Measurements from ENCODE around the gene HSPB1. TPM values are rescaled to one million over a fixed set of nuclear protein-coding genes. Genes with fewer than 3 reads are reported as not detected.

HSPB1 gene
- total and polyA plus RNA-seq, 7 donors = 1,312 to 5,803 (median 4,364) TPM

DNA sequence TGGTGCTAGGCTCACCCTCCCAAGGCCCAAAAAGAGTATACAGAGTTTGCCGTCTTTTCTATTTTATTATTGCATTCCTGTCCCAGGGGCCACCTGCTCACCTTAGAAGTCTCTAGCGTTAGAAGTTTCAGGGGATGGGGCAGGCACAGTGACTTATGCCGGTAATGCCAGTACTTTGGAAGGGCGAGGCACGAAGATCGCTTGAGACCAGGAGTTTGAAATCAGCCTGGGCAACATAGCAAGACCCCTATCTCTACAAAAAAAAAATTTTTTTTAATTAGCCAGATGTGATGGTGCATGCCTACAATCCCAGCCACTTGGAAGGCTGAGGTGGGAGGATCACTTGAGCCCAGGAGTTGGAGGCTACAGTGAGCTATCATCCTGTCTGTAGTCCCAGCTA, 30.3 kb upstream of the HSPB1 start:
- peaks cover 4% of the 10 kb centered on the region for H3K4me1 ChIP-seq
- H3K9me3 ChIP-seq = no peaks in the 10 kb centered on the region
- H3K36me3 ChIP-seq (ENCODE audit: insufficient read depth in 1 of 2, low read depth in 1 of 2) = no peaks in the 10 kb centered on the region
- 85 to 92% (median 90%) methylated on average over 6 of the region's 6 CpGs for WGBS, 3 donors
- H3K4me3 ChIP-seq = no peak overlapping the region
- ATAC-seq (no peak), DNase-seq (no peak)
- intact Hi-C loops (cut with DNase I) = no loop called here
- TF ChIP-seq, protein P1, sequence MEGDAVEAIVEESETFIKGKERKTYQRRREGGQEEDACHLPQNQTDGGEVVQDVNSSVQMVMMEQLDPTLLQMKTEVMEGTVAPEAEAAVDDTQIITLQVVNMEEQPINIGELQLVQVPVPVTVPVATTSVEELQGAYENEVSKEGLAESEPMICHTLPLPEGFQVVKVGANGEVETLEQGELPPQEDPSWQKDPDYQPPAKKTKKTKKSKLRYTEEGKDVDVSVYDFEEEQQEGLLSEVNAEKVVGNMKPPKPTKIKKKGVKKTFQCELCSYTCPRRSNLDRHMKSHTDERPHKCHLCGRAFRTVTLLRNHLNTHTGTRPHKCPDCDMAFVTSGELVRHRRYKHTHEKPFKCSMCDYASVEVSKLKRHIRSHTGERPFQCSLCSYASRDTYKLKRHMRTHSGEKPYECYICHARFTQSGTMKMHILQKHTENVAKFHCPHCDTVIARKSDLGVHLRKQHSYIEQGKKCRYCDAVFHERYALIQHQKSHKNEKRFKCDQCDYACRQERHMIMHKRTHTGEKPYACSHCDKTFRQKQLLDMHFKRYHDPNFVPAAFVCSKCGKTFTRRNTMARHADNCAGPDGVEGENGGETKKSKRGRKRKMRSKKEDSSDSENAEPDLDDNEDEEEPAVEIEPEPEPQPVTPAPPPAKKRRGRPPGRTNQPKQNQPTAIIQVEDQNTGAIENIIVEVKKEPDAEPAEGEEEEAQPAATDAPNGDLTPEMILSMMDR (IDR thresholded peaks at IDR 0.05) = no peak
- no peak overlapping the region for H3K27ac ChIP-seq
- H3K27me3 ChIP-seq (ENCODE audit: insufficient read depth in 3 of 3, low read length in 2 of 3) = peaks cover 0 to 45% (median 13%) of the 10 kb centered on the region in 3 donors

DNA sequence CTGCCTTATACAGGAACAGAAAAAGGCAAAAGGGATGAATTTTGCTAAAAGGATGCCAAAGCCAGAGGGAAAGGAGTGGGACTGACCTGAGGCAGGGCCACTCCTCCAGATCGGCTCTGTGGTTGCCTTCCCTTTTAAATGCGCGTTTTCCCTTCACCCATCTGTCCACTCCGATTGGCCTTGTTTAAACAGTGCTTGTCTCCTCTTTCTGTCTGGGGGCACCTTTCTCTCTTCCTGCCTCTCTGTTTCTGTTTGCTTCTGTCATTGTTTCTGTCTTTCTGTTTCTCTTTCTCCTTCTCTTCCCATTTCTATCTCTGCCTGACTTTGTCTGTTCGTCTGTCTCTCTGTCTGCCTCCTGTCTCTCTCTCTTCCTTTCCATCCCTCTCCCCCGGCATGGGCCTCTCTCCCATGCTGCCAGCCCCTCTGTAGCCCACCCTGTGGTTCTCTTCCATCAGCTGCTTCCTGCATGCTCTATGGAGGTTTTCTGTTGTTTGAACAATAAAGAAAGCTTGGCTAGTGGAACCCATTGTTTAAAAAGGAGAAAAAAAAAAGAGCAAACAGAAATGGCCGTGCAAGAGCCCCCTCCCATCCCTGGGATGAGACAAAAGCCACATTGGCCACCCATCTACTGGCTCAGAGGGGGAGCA, 29.5 kb upstream of the HSPB1 start:
- no peaks in the 10 kb centered on the region for H3K4me1 ChIP-seq
- H3K27ac ChIP-seq = no peak overlapping the region
- H3K27me3 ChIP-seq (ENCODE audit: insufficient read depth in 3 of 3, low read length in 2 of 3) = peaks cover 0 to 41% (median 10%) of the 10 kb centered on the region in 3 donors
- no peaks in the 10 kb centered on the region for H3K36me3 ChIP-seq (ENCODE audit: insufficient read depth in 1 of 2, low read depth in 1 of 2)
- intact Hi-C loops (cut with DNase I) = no loop called here
- no peak overlapping the region for H3K4me3 ChIP-seq
- no peaks in the 10 kb centered on the region for H3K9me3 ChIP-seq
- DNase-seq (no peak), ATAC-seq (no peak)
- TF ChIP-seq, protein P1 (IDR thresholded peaks at IDR 0.05) = no peak
- 26 to 35% (median 31%) methylated on average over 7 of the region's 7 CpGs for WGBS, 3 donors

DNA sequence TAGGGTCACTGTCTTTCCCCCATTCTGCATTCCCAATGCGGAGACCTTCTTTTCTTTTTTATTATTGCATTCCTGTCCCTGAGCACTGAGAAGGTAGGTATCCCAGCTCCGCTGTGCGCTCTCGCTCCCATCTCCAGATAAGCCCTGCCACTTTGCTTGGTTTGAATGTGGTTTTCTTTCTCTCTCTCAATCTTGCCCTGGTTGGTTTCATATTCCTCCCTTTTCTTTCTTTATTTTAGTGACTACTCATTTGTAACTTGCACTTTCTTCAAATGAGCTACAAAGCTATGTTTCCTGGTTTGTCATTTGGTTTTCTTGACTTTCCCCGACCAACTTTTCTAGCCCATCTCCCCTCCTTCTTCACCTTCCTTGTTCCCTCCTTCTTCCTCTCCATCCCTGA, 29.0 kb upstream of the HSPB1 start:
- TF ChIP-seq, protein P1 (IDR thresholded peaks at IDR 0.05) = no peak
- Histone ChIP-seq H3K27ac (no peak overlapping the region), H3K9me3 (no peaks in the 10 kb centered on the region), H3K27me3 (ENCODE audit: insufficient read depth in 3 of 3, low read length in 2 of 3) (peaks cover 0 to 39% (median 7%) of the 10 kb centered on the region in 3 donors), H3K4me1 (no peaks in the 10 kb centered on the region), H3K36me3 (ENCODE audit: insufficient read depth in 1 of 2, low read depth in 1 of 2) (no peaks in the 10 kb centered on the region), H3K4me3 (no peak overlapping the region)
- 78 to 83% (median 79%) methylated on average over 5 of the region's 5 CpGs for WGBS, 3 donors
- DNase-seq (no peak), ATAC-seq (no peak)
- intact Hi-C loops (cut with DNase I) = no loop called here

DNA sequence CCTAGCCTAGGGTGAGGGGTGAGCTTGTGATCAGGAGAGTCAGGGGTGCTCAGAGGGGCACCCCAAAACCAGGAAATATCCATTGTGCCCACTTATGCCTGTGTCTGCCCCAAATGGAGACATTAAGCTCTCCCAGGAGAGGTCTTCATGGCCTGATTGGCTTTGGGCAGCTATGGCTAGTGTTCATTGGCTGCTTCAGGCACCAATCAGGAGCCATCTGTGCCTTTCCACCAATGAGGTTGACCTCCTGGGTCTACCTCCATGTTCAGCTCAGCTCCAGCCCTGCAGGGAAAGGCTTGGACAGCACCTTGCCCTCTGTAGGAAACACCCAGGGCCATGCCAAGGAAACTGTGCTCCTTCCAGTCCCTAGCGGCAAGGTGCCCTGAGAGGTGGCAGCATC, 23.9 kb upstream of the HSPB1 start:
- H3K36me3 ChIP-seq (ENCODE audit: insufficient read depth in 1 of 2, low read depth in 1 of 2) = no peaks in the 10 kb centered on the region

More for the DNA sequence above, 23.9 kb upstream of the HSPB1 start:
- H3K9me3 ChIP-seq = no peaks in the 10 kb centered on the region
- H3K27me3 ChIP-seq (ENCODE audit: insufficient read depth in 3 of 3, low read length in 2 of 3) = peaks cover 0 to 47% (median 6%) of the 10 kb centered on the region in 3 donors
- TF ChIP-seq, protein P1 (IDR thresholded peaks at IDR 0.05) = no peak
- 85 to 100% (median 96%) methylated on average over 1 of the region's 1 CpG for WGBS, 3 donors
- DNase-seq = no peak
- intact Hi-C loops (cut with DNase I) = no loop called here
- no peaks in the 10 kb centered on the region for H3K4me1 ChIP-seq
- no peak overlapping the region for H3K27ac ChIP-seq
- no peak overlapping the region for H3K4me3 ChIP-seq
- ATAC-seq = no peak

Data from psoas muscle (tissue), 8 donors.